ENCODE data around the gene RIF1.

DNA sequence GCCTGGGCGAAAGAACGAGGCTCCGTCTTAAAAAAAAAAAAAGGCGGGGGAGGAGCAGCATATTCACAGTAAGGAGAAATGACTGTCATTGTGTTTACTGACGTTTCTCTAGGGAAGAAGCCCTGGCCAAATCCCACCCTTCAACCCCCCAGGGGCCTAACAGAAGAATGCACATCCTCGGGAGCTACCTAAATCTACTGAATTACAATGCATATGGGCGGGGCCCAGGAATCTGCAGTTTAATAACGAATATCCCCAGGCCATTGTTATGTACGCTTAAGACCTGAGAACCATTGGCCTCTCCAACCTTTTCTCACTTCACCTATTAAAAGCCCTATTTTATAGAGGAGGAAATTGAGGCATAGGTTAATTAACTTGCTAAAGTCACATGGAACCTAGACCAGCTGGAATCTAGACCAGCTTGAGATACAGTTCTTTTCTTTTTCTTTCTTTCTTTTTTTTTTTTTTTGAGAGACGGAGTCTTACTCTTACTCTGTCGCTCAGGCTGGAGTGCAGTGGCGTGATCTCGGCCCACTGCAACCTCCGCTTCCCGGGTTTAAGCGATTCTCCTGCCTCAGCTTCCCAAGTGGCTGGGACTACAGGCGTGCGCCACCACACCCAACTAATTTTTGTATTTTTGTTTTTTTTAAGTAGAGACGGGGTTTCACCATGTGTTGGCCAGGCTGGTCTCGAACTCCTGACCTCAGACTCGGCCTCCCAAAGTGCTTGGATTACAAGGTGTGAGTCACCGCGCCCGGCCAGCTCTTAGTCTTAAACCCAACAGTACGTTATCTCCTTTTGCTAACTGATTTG is 708 bp upstream of the RIF1 start:
- TF ChIP-seq CTCF (IDR thresholded peaks at IDR 0.05; ENCODE audit: low read depth, low read length, missing input control), result no peak
- TF ChIP-seq FOXA1 (IDR thresholded peaks at IDR 0.05), result no peak
- no peak for TF ChIP-seq MAX (IDR thresholded peaks at IDR 0.05)
